Stimulated activated CD8-positive, alpha-beta memory T cell treated with anti-CD3 and anti-CD28 coated beads, Interleukin-4, amount 100 ng/mL, for 48 hours (primary cell): Measurements from ENCODE around the gene LYRM4.

Experiments used
- DNase-seq: peaks from one replicate; pipeline ENCODE4 v3.0.0-alpha.2; 2020

The LYRM4 gene

GRCh38 chr6:5116243-5116991 is 144.3 kb downstream of the LYRM4 start:
- DNase-seq, result no peak

DNA sequence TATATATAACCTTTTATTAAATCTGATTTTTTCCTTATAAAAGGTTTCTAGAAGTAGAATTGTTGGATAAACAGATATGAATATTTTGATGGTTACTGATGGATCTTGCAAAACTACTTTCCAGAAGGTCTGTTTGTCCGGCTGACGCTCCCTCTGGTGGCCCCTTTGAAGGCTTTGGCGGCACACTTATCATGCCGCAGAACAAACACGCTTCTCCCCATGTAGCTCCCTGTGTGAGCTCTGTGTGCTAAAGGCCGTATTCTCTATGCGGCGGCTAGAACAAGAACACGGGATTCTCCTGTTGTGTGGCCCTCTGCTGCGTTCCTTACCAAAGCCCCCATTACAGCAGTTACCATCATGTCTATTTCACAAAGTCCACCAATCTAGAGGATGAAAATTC is 145.6 kb downstream of the LYRM4 start:
- DNase-seq, result no peak

GRCh38 chr6:5113096-5113495 is 147.7 kb downstream of the LYRM4 start:
- DNase-seq, result no peak

- no peak for DNase-seq
These were observed 148.5 kb downstream of the LYRM4 start for GRCh38 chr6:5112066-5112799.

- no peak for DNase-seq
These were observed 149.1 kb downstream of the LYRM4 start for GRCh38 chr6:5111626-5112025.

GRCh38 chr6:5110246-5110645 is 150.5 kb downstream of the LYRM4 start:
- DNase-seq, result no peak

GRCh38 chr6:5109436-5109835 is 151.3 kb downstream of the LYRM4 start:
- DNase-seq, result no peak

- no peak for DNase-seq
These were observed 152.1 kb downstream of the LYRM4 start for GRCh38 chr6:5108536-5109150.

DNA sequence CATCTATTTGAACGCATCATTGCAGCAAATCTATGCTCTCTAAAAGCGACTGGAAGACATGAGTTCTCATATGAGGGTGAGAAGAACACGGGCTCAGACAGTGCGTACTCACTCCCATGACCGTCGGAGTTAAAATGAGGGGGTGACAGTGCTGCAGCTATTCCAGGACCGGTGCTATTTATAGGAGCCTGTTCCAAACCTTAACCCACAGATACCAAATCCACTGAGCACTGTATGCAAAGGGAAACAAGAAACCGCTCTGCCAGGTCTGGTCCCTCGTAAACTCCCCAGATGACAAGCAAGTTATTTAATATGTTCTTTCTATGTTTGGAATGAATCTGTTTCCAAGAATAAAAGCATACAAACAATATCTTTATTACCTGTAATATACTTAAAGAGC is 152.7 kb downstream of the LYRM4 start:
- DNase-seq, result no peak

- no peak for DNase-seq
These were observed 153.4 kb downstream of the LYRM4 start for GRCh38 chr6:5107341-5107740.

- DNase-seq, result no peak
These were observed 155.6 kb downstream of the LYRM4 start for GRCh38 chr6:5105146-5105545.

DNA sequence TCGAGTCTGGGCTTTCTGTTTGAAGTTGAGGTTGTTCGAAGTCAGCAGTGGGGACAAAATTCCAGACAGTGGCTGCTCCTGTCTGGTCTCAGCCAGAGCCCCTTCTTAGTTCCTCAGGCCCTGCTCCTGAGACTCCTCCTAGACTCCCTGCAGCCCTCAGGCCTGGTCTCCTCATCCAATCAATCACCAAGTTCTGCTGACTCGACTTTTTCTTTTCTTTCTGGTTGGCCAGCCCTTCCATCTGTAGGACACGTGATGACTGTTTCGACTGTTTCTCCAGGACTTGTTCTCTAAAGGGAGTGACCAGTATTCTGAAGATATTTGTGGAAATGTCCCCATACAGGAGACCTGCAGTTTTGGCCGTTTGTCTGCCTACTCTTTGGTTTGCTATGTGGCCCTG is 156.1 kb downstream of the LYRM4 start:
- no peak for DNase-seq

GRCh38 chr6:5103250-5103649 is 157.5 kb downstream of the LYRM4 start:
- DNase-seq, result no peak

DNA sequence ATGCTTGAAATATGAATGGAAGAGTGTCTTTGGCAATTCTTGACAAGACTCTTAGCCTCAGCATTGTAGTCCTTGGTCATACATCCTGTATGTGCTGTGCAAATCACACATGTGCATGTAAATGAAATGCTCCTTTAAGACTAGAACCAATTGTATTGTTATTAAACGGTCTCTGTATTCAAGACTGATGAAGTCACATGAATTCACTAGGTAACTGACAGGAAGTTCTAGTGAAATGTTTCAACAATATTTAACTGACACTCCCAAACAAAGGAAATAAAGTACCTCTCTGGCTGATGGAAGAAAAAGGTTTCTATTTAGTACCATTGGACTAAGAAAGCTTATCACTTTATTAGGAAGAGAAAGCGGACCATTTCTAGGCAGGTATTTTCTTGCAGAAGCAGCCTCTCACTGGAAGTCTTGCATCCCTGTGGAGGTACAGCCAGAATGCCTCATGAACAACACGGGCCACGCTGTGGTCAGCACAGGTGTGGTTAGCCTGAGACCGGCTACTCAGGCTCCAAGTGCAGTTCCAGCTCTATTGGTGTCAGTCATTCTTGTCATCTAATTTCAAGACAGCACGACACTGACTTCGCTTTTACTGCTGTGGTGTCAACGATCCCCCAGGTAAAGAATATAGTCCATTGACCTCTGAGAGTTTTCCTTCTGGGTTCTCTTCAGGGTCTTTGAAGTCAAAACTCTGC is 158.3 kb downstream of the LYRM4 start:
- DNase-seq, result no peak

DNA sequence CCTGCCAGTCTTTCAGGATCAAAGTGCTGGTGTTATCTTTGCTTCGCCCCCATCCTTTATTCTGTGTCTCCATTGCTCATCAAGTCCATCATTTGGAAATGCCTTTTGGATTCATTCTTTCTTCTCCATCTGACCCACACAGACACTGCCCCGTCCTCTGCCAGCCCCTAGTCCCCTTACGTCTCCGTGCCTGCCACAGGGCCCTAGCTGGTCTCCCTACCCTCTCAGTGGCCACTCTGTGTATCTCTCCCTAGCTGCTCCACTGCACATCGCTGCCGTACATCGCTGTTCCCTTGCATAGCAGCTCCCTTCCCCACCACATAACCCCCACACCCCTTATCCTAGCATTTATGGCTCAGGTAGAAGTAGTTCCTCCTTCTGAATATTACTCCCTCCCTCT is 159.9 kb downstream of the LYRM4 start:
- DNase-seq, result no peak

DNA sequence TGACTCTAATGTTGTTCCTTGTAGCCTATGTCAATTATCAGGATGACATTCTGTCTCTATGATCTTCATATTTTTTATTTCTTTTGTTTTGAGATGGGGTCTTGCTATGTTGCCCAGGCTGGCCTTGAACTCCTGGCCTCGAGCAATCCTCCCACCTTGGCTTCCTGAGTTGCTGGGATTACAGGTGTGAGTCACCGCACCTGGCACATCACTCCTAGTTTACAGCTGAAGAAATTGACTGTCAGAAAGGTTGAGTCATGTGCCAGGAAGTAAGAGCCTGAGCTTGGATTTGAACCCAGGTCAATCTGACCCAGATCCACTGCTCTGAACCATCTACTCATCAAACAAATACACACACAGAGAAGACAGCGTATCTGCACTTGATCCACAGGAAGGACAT is 161.2 kb downstream of the LYRM4 start:
- no peak for DNase-seq

DNA sequence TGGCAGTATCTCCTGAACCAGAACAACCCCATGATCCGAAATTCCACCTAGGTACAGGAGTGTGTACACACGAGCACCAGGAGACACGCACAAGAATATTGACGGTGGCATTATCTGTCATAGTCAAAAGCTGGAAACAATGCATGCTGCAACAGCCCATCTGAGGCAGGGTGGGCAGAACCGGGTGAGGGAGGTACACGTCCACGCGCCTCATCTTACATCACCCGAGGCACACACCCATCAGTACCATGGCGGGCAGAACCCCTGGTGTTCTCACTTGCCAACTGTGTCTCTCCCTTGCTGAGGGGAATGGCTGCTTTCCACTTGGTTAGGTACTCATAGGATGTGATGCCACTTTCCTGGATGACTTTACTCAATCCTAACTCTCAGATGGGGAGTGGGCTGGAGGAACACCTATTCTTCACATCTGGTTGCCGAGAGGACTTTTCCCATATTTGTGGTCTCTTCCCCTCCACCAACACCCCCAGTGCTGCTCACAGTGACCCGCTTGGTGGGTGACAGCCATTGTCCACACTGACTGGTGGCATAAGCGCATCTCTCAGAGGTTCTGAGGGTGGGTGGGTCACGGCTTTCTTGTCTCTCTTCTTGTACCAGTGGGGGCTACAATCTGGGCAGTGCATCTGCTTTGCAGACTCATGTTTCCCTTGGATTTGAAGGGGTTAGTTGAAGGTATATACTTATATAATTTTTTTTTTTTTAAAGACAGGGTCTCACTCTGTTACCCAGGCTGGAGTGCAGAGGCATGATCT is 162.1 kb downstream of the LYRM4 start:
- DNase-seq, result no peak

- DNase-seq, result no peak
These were observed 164.3 kb downstream of the LYRM4 start for GRCh38 chr6:5096482-5096881.

- no peak for DNase-seq
These were observed 165.5 kb downstream of the LYRM4 start for GRCh38 chr6:5095236-5095635.

GRCh38 chr6:5094327-5094726 is 166.4 kb downstream of the LYRM4 start:
- no peak for DNase-seq

DNA sequence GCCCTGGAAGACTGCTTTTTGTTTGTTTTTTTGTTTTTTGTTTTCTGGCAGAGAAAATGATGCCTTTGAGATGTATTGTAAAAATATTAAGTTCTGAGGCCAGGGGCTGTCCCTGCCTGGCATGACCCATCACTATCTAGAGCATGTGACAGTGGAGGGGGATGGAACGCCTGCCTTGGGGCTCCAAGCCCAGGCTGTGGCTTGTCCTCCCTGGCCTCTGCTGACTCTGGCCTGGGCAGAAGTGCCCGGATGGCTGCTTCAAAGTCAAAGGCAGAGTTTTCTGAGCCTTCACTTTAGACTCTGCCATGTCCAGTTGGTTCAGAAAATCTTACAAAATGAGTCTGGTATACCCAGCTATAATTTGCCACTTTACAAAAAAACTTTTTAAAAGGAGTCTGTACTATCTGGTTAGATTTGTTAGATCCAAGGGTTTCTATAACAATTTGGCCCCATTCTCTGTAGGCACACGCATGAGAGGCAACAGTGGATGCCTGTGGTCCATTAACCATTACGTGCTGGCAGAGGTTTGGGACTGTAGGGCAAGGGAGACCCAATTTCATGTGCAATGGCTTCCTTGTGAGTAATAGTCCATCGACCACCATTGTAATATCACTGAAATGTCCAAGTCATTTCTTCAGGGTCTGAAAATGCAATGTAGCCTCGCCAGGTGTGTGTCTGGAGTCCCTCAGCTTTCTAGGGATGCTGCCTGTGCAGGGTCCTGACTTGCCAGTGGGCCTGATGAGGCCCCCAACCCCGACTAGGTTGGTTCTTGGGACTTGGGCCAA is 167.3 kb downstream of the LYRM4 start:
- no peak for DNase-seq
